Central memory CD8-positive, alpha-beta T cell (primary cell): Measurements from ENCODE around the gene RBM26.
"Not testable (repeated sequence)": the region's sequence is repeated elsewhere in the genome, so short reads cannot be mapped to it uniquely, and the experiment has no call there.

Experiments
- ATAC-seq: fragments of 150-1000 bp; cut with Tn5 transposase; replicated peaks from 2 replicates; pipeline ENCODE4 v1.10.0; 2022; ENCODE audit warnings: mild to moderate bottlenecking, moderate FRiP score, moderate number of reproducible peaks; ENCODE audit not compliant: poor library complexity, severe bottlenecking; ENCODE audit errors: extremely low read depth
- DNase-seq, 2 donors: peaks; one replicate each; pipeline ENCODE4 v3.0.0; 2021; ENCODE audit warnings: low spot score in 2 of 2
- H3K27ac Mint-ChIP-seq: one replicate; pipeline ENCODE4 v1.8.0; 2022; ENCODE audit warnings: low read depth, mild to moderate bottlenecking, moderate library complexity, mixed read lengths
- H3K27me3 Mint-ChIP-seq: one replicate; pipeline ENCODE4 v1.8.0; 2022; ENCODE audit warnings: mixed read lengths
- H3K36me3 Mint-ChIP-seq: one replicate; pipeline ENCODE4 v1.8.0; 2022; ENCODE audit warnings: mild to moderate bottlenecking, moderate library complexity, mixed read lengths; ENCODE audit not compliant: insufficient read depth
- H3K4me1 Mint-ChIP-seq: one replicate; pipeline ENCODE4 v1.8.0; 2022; ENCODE audit warnings: mixed read lengths
- H3K4me3 Mint-ChIP-seq: one replicate; pipeline ENCODE4 v1.8.0; 2022; ENCODE audit warnings: mild to moderate bottlenecking, moderate library complexity, mixed read lengths
- H3K9me3 Mint-ChIP-seq: one replicate; pipeline ENCODE4 v1.8.0; 2022; ENCODE audit warnings: mixed read lengths

RBM26 gene

DNA sequence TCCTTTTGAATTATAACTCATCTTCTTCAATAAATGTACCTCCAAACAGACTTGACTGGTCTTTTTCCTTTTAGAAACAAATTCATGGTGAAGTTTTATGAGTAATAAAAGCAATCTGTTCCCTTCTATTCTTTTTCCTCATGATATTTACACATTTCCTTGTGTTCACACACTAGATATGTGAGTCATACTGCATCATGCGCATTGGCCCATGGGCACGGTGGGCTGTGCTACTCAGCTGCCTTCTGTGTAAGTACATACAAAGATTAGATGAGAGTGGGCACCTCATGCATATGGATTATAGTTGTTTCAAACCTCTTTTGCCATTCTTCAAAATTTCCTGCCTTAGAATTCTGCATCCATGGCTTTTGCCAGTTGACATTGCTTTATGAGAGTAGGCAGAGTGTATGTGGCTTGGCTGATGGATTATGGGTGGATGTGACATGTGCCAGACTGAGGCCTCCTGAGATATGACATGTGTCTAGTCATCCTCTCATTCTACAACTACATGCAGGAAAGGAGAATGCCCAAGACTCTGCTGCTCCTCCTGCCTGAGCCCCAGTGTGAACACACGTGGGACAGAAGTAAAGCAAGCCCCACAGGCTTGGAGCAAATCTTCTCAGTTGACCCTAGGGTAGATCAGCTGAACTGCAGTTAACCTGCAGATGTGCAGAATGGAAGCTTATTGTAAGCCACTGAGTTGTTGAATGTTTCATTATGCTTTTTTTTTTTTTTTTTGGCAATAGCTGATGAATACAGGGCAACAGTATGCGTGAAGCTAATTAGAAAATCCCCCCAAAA, 109.9 kb downstream of the RBM26 start:
- peaks cover 2% of the 10 kb centered on the region for H3K36me3 Mint-ChIP-seq
- H3K27me3 Mint-ChIP-seq: peaks cover 22% of the 10 kb centered on the region
- H3K27ac Mint-ChIP-seq: no peak overlapping the region
- no peak overlapping the region for H3K4me3 Mint-ChIP-seq
- ATAC-seq: no peak
- no peak for DNase-seq
- no peaks in the 10 kb centered on the region for H3K9me3 Mint-ChIP-seq
- no peaks in the 10 kb centered on the region for H3K4me1 Mint-ChIP-seq

DNA sequence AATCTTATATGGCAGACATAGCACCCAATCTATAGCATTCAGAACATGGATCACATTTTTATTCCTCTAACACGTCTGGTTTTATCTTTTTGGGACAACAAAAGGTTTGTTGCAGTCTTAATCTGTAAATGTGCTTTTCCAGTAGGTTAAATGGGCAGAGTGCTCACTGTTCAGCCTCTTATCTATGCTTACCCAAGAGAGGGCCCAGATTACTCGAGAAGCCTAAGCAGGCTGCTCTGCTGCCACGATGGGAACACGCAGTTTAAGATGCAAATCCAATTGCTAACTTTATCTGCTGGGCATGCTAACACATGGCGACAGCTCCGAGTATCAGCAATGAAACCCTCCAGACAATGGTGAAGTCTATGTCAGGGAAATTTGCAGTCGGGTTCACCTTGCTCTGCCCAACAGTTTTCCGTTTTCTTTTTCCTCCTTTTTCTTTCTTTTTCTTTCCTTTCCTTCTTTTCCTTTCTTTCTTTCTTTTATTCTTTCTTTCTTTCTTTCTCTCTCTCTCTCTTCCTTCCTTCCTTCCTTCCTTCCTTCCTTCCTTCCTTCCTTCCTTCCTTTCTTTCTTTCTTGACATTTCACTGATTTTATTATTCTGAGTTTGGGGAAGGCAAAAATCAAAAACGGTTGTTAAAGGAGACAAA, 115.3 kb downstream of the RBM26 start:
- Mint-ChIP-seq H3K9me3 (no peaks in the 10 kb centered on the region), H3K4me3 (no peak overlapping the region), H3K27me3 (peaks cover 16% of the 10 kb centered on the region), H3K27ac (no peak overlapping the region), H3K36me3 (peaks cover 2% of the 10 kb centered on the region), H3K4me1 (no peaks in the 10 kb centered on the region)
- ATAC-seq (no peak), DNase-seq (no peak)

DNA sequence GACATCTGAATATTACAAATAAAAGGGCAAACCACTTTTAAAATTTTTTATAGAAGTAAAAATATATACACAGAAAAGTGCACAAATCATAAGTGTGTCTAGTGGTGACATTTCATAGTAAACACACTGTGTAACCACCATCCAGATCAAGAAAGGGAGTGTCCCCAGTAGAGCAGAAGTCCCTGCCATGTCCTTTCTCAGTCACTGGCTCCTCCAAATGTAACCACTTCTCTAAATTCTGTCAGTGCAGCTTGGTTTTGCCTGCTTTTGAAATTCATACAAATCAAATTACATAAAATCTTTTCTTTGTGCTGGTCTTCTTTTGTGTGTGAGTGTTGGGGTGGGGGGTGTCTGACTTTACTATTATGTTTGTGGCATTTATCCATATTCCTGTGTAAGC, 116.5 kb downstream of the RBM26 start:
- Mint-ChIP-seq H3K4me3 (no peak overlapping the region), H3K27me3 (peaks cover 5% of the 10 kb centered on the region), H3K36me3 (peaks cover 2% of the 10 kb centered on the region), H3K27ac (no peak overlapping the region), H3K9me3 (no peaks in the 10 kb centered on the region), H3K4me1 (no peaks in the 10 kb centered on the region)
- no peak for ATAC-seq
- DNase-seq: no peak

DNA sequence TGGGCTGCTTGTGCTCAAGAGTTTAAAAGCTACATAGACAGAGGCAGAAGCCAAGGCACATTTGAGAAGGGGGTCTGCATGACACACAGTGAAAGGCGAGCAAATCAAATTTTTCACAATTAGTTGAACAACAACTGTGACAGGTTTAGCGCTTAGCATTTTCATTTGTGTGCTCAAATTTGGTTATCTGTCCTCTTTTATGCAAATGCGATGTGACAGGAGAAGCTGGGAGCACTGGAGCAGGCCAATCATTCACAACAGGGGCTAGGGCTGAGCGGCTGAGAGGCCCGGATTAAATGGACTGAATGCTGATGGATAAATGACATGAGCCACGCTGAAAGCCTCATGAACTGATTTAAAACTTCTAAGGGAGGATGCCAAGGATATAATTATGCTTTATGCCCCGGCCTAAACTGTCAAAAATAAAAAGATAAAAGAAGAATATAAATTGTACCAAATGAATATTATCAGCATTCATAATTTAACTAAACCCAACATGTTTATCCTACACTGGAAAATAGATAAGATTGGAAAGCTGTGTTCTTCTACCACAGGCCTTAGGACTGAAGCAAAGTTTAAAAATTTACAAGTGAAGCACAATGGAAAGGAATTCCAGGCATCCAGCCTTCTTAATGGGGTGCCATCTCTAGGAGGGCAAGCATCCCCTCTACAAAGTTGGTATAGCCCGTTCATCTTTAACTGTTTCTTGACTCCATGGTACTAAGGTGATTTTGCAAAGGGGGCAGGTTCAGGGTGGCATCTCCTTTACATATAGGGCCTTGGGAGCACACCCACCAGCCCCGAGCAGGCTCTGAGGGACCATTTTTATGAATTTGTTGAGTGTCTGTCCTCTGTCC, 117.9 kb downstream of the RBM26 start:
- ATAC-seq: no peak
- DNase-seq: no peak
- Mint-ChIP-seq H3K4me1 (no peaks in the 10 kb centered on the region), H3K4me3 (no peak overlapping the region), H3K36me3 (peaks cover 2% of the 10 kb centered on the region), H3K27ac (no peak overlapping the region), H3K9me3 (no peaks in the 10 kb centered on the region), H3K27me3 (no peaks in the 10 kb centered on the region)

DNA sequence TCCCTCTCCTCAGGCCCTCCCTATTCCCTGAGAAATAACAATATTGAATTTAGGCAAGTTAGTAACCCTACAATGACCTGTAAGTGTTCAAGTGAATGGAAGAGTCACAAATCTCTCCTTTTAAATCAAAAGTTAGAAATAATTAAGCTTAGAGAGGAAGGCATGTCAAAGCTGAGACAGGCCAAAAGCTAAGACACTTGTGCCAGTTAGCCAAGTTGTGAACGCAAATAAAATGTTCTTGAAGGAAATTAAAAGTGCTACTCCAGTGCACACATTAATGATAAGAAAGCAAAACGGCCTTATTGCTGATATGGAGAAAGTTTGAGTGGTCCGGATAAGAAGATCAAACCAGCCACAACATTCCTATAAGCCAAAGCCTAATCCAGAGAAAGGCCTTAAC, 120.9 kb downstream of the RBM26 start:
- no peak overlapping the region for H3K27ac Mint-ChIP-seq
- no peak for DNase-seq
- H3K36me3 Mint-ChIP-seq: no peaks in the 10 kb centered on the region
- H3K4me1 Mint-ChIP-seq: no peaks in the 10 kb centered on the region
- H3K27me3 Mint-ChIP-seq: no peaks in the 10 kb centered on the region
- ATAC-seq: no peak
- H3K4me3 Mint-ChIP-seq: no peak overlapping the region
- no peaks in the 10 kb centered on the region for H3K9me3 Mint-ChIP-seq

DNA sequence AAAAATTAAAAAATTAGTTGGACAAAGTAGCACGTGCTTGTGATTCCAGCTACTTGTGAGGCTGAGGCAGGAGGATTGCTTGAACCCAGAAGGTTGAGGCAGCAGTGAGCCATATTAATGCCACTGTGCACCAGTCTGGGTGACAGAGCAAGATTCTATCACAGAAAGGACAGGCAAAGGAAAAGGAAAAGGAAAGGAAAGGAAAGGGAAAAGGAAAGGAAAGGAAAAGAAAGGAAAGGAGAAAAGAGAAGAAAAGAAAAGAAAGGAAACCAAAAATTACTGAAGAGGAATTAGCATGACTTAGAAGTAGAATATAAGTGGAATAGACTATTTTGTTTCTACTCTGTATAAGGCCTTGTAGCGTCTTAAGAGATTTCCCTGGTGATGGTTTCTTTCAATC, 122.3 kb downstream of the RBM26 start:
- H3K36me3 Mint-ChIP-seq: no peaks in the 10 kb centered on the region
- no peak overlapping the region for H3K4me3 Mint-ChIP-seq
- no peaks in the 10 kb centered on the region for H3K27me3 Mint-ChIP-seq
- DNase-seq (no peak), ATAC-seq (no peak)
- no peak overlapping the region for H3K27ac Mint-ChIP-seq
- H3K4me1 Mint-ChIP-seq: no peaks in the 10 kb centered on the region
- H3K9me3 Mint-ChIP-seq: no peaks in the 10 kb centered on the region

DNA sequence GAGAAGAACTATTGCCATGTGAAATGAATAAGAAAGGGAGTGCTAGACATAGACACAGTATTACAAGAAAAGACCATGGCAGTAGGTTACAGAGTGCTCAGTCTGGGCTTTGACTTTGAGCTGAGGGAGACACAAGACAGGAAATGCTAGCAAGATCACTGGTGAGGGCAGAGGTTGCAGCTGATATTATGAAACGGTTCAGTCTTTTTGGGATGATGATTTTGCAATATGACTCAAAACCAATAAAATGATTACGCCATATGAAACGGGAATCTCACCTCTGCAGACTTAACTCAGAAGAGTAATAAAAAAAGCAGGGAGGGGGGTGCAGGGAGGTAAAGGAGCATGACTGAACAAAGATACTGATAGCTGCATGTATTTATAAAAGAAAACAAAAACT, 123.1 kb downstream of the RBM26 start:
- H3K27me3 Mint-ChIP-seq: no peaks in the 10 kb centered on the region
- H3K27ac Mint-ChIP-seq: no peak overlapping the region
- no peaks in the 10 kb centered on the region for H3K9me3 Mint-ChIP-seq
- H3K4me1 Mint-ChIP-seq: no peaks in the 10 kb centered on the region
- no peak overlapping the region for H3K4me3 Mint-ChIP-seq
- DNase-seq (no peak), ATAC-seq (no peak)
- no peaks in the 10 kb centered on the region for H3K36me3 Mint-ChIP-seq

DNA sequence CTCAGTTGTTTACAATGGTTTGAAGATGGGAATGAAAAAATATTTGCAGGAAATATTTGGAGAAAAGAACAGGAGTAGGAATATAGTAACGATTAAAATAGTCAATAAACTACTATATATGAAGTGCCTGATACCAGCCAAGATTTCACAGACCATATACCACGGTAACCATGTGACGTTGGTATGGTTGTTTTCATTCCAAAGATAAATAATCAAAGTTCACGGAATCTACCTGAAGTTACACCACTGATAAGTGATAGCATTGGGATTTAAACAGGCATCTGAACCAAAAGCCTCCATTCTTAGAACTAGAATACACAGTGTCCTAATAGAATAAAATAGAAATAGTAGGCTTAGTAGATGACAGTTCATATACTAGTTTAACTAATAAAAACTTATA, 123.5 kb downstream of the RBM26 start:
- Mint-ChIP-seq H3K36me3 (no peaks in the 10 kb centered on the region), H3K4me1 (no peaks in the 10 kb centered on the region), H3K27ac (no peak overlapping the region), H3K27me3 (no peaks in the 10 kb centered on the region), H3K9me3 (no peaks in the 10 kb centered on the region), H3K4me3 (no peak overlapping the region)
- DNase-seq: no peak
- no peak for ATAC-seq

DNA sequence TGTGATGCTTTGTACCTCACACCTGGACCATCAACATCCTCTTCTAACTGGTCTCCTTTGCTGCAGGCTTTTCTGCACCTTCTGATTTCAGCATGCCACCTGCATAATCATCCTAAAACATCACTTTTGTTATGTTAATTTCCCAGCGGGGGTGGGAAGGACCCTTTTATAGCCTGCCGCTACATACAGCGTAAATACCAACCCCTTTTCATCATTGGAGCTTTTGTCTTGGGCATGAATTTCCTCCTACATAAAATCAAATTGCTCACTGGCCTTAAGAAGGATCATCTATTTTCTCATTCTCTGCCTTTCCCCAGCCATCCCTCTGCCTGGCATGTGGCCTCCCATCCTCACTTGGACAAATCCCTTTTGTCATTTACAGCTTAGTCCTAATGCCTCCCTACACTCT, 124.7 kb downstream of the RBM26 start:
- Mint-ChIP-seq H3K27ac (no peak overlapping the region), H3K36me3 (no peaks in the 10 kb centered on the region), H3K27me3 (no peaks in the 10 kb centered on the region), H3K9me3 (no peaks in the 10 kb centered on the region), H3K4me3 (no peak overlapping the region), H3K4me1 (no peaks in the 10 kb centered on the region)
- ATAC-seq: no peak
- no peak for DNase-seq

DNA sequence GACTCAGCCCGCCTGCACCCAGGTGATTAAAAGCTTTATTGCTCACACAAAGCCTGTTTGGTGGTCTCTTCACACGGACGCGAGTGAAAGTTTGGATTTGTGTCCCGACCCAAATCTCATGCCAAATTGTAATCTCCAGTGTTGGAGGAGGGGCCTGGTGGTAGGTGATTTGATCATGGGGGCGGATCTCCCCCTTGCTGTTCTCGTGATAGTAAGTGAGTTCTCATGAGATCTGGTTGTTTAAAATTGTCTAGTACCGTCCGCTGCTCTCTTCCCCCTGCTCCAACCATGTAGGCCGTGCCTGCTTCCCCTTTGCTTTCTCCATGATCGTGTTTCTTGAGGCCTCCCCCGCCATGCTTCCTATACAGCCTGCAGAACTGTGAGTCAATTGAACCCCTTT, 126.3 kb downstream of the RBM26 start:
- ATAC-seq, H3K4me3 Mint-ChIP-seq, DNase-seq, H3K36me3 Mint-ChIP-seq, H3K27ac Mint-ChIP-seq, H3K9me3 Mint-ChIP-seq, H3K4me1 Mint-ChIP-seq: not testable (repeated sequence)
- peaks cover 15% of the 10 kb centered on the region for H3K27me3 Mint-ChIP-seq

DNA sequence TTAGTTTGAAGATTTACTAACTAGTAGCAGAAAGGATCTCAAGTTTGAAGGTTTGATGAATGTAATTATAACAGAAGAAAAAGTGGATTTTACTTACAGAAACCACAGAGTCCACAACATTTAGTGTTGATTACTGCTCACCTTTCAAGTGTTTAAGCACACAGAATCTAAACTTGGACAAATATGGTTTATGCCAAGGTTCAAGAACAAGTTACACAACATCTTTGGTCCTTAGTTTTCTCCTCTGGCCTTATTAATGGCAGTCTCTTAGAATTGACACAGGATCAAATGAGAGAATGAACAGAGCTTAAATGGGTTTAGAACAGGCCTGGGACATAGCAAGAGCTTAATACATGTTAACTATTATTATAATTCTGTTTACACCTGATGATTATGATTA, 133.0 kb downstream of the RBM26 start:
- Mint-ChIP-seq H3K4me1 (no peaks in the 10 kb centered on the region), H3K4me3 (no peak overlapping the region), H3K27me3 (peaks cover 26% of the 10 kb centered on the region), H3K36me3 (no peaks in the 10 kb centered on the region), H3K9me3 (no peaks in the 10 kb centered on the region), H3K27ac (no peak overlapping the region)
- no peak for ATAC-seq
- no peak for DNase-seq

DNA sequence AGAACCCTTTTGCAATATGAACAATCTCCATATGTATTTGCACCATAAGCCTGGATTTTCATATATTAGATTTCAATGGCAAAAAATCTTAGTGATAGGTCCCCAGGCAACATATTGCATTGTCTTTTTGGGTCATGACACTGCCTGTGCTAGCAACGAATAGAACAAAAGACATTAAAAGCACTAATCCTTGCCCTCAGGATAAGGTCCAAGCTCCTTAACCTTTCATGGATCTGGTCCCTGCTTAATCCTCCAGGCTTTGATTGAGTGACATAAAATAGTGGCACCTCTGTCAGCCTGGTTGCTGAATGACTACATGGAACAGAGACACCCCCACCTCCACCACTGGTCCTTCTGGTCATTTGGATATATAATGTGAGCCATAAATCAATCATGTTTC, 134.4 kb downstream of the RBM26 start:
- no peak for DNase-seq
- Mint-ChIP-seq H3K27ac (no peak overlapping the region), H3K4me3 (no peak overlapping the region), H3K9me3 (no peaks in the 10 kb centered on the region), H3K27me3 (peaks cover 26% of the 10 kb centered on the region), H3K4me1 (no peaks in the 10 kb centered on the region), H3K36me3 (no peaks in the 10 kb centered on the region)
- ATAC-seq: no peak

DNA sequence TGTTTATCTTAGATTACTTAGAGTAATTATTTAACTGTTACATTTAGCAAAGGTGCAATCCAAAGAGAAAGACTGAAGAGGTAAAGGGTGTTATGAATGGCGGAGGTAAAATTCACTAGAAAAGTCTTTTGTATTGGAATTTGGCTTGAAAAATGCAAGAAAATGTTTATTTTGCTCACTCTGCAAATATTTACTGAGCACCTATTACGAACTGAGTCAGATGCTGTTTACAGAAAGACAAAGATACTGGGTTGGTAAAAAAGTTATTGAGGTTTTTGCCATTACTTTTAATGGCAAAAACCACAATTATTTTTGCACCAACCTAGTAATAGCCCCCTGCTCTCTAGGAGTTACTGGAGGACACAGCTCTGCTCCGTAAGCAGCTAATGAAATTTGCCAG, 135.2 kb downstream of the RBM26 start:
- DNase-seq (no peak), ATAC-seq (no peak)
- Mint-ChIP-seq H3K36me3 (no peaks in the 10 kb centered on the region), H3K4me1 (no peaks in the 10 kb centered on the region), H3K27ac (no peak overlapping the region), H3K9me3 (no peaks in the 10 kb centered on the region), H3K4me3 (no peak overlapping the region), H3K27me3 (peaks cover 22% of the 10 kb centered on the region)
